Karpas-422 (cell line): ENCODE data around the gene AP3S2. TPM values are rescaled to one million over a fixed set of nuclear protein-coding genes. Genes with fewer than 3 reads are reported as not detected.

Experiments
- small RNA-seq: library from RNA; depleted of rRNA; stranded (forward); fragments of <200 nt; gene quantifications from one replicate; pipeline ENCODE3, GENCODE V24; 2014
- total RNA-seq: library from RNA; depleted of rRNA; stranded (reverse); fragments of >200 nt; shearing (Covaris generic); gene quantifications from 2 replicates; pipeline ENCODE4 v1.2.3, GENCODE V29; 2014; ENCODE audit warnings: low replicate concordance; rRNA removed

AP3S2 gene
- total RNA-seq, 1 experiment from 2014 or later: 29.3 TPM

Small RNA genes within 50 kb of the gene (small RNA-seq; reads per million reads assigned to genes)
- gene MIR5009 (0.16 reads per million), gene MIR5094 (0.20 reads per million), gene RNU6-1111P (not detected), gene RNU7-111P (not detected)

Other genes with a start within 250 kb of the AP3S2 start
- gene KIF7, start 238.5 kb downstream of the AP3S2 start, total RNA-seq: not detected in 2 replicates
- gene PLIN1, start 214.6 kb downstream of the AP3S2 start, total RNA-seq: not detected in 2 replicates
- not detected in 2 replicates for gene PEX11A, start 203.2 kb downstream of the AP3S2 start, total RNA-seq
- not detected in 2 replicates for gene WDR93, start 203.2 kb downstream of the AP3S2 start, total RNA-seq
- 0.14 TPM in 1 of 2 replicates, not detected in the other for gene MESP1, start 142.7 kb downstream of the AP3S2 start, total RNA-seq
- not detected in 2 replicates for gene MESP2, start 117.7 kb downstream of the AP3S2 start, total RNA-seq
- 0.58 TPM in 1 of 2 replicates, not detected in the other for gene ANPEP, start 79.1 kb downstream of the AP3S2 start, total RNA-seq
- gene ARPIN, start 19.0 kb upstream of the AP3S2 start, total RNA-seq: not detected in 2 replicates
- 25.2 and 32.3 TPM in 2 replicates for gene ZNF710, start 107.3 kb upstream of the AP3S2 start, total RNA-seq
- gene IDH2, start 208.5 kb upstream of the AP3S2 start, total RNA-seq: 93.4 and 156 TPM in 2 replicates